ENCODE data around the gene USP48. TPM values are rescaled to one million over a fixed set of nuclear protein-coding genes. Genes with fewer than 3 reads are reported as not detected.

The USP48 gene
- total and polyA plus RNA-seq, 2 of the 8 experiments (the other 6 are each of a cell fraction or from before 2014, with no cell fraction given): 12.8 to 83.5 TPM

DNA sequence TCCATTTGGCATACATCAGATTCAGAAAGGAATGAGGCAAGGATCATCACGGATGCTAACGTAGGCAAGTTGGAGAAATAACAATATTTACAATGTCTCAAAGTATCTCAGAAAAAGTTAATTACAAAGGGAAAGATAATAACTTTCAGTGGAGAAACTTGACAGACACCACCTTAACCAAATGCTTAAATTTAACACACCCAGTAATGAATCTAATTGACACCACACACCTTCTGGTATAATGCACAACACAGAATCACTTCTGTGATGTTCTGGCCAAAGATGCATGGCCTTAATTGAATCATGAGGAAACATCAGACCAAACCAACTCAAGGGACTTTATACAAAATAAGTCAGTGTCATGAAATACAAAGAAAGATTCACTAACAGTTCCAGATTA is 23.1 kb downstream of the USP48 start:
- peaks cover 3 to 9% of the 10 kb centered on the region in 2 experiments for H4K20me1 ChIP-seq (replicated peaks in 1 of 2; ENCODE audit: control insufficient read depth in 1 of 2, insufficient read depth in 2 of 2, low read length in 2 of 2)
- ChIA-PET POLR2A (ENCODE audit: partially characterized antibody) (interaction anchor here (0.6 to 1.9 kb wide), 4 partner anchors 9 to 49 kb away, joined by 3 to 5 read pairs (median 3); partner anchors contain the start of gene USP48), CTCF (ENCODE audit: partially characterized antibody) (no interaction called here)
- peaks cover 7 to 72% of the 10 kb centered on the region in 2 experiments; a peak in 3 of 4 replicates for H3K79me2 ChIP-seq (ENCODE audit: control insufficient read depth in 1 of 2, insufficient read depth in 2 of 2, low read length in 2 of 2)
- no peak overlapping the region for H3K23ac ChIP-seq (ENCODE audit: insufficient read length)
- H3K14ac ChIP-seq (ENCODE audit: insufficient read length): no peak overlapping the region
- no peak overlapping the region for H3K4me3 ChIP-seq (ENCODE audit: extremely low read depth in 1 of 4, insufficient read depth in 2 of 4, low read depth in 3 of 4, low read length in 4 of 4)
- H2AFZ ChIP-seq (ENCODE audit: low read length): no peak overlapping the region
- peaks cover 0 to 4% (median 2%) of the 10 kb centered on the region in 4 experiments; a peak in 2 of 7 replicates for H3K4me1 ChIP-seq (replicated peaks in 1 of 4; ENCODE audit: control insufficient read depth in 3 of 4, insufficient read depth in 4 of 4, low read length in 3 of 4)
- H3K36me3 ChIP-seq (ENCODE audit: control insufficient read depth in 2 of 4, insufficient read depth in 4 of 4, low read length in 3 of 4): peaks cover 3 to 18% (median 9%) of the 10 kb centered on the region in 4 experiments; a peak in 6 of 8 replicates
- no peak overlapping the region for H4K5ac ChIP-seq (ENCODE audit: insufficient read length, low read depth, low read length)
- peaks cover 8% of the 10 kb centered on the region for H3K79me1 ChIP-seq (ENCODE audit: low read depth, low read length)
- no peak overlapping the region for H3K9ac ChIP-seq (replicated peaks in 1 of 4; ENCODE audit: extremely low read depth in 1 of 4, low read depth in 3 of 4, low read length in 3 of 4)
- H2BK5ac ChIP-seq (ENCODE audit: low read depth, low read length): no peak overlapping the region
- DNase-seq (ENCODE audit: low read depth in 1 of 2, low spot score in 2 of 2) (no peak), FAIRE-seq (no peak)
- no peaks in the 10 kb centered on the region for H3K27me3 ChIP-seq (replicated peaks in 1 of 4; ENCODE audit: control insufficient read depth in 3 of 4, extremely low read depth in 1 of 4, insufficient read depth in 3 of 4, low read length in 3 of 4)
- H2BK120ac ChIP-seq (replicated peaks; ENCODE audit: low read depth, low read length): no peak overlapping the region
- no peak overlapping the region for H3K56ac ChIP-seq (replicated peaks; ENCODE audit: insufficient read length, low read depth, low read length)
- no peaks in the 10 kb centered on the region; the same call in 1 of the 2 replicates for H3K23me2 ChIP-seq (ENCODE audit: low read depth, low read length)
- no peak overlapping the region for H3K27ac ChIP-seq (ENCODE audit: low read depth, low read length)
- no peaks in the 10 kb centered on the region for H3K9me3 ChIP-seq (ENCODE audit: insufficient read depth in 2 of 2, low read depth in 1 of 2, low read length in 1 of 2)
- H3K18ac ChIP-seq (ENCODE audit: extremely low read depth, low read length): no peak overlapping the region
- no peak overlapping the region for H4K8ac ChIP-seq (ENCODE audit: extremely low read depth, insufficient read depth, low read length)
- H3K4ac ChIP-seq (replicated peaks; ENCODE audit: insufficient read length, low read depth, low read length): no peak overlapping the region
- no peak overlapping the region for H2BK15ac ChIP-seq (ENCODE audit: low read length)
- no peak overlapping the region for H2BK12ac ChIP-seq (ENCODE audit: low read depth, low read length)
- no peak overlapping the region for H2BK20ac ChIP-seq (ENCODE audit: low read length)
- no peak overlapping the region for H4K91ac ChIP-seq (replicated peaks; ENCODE audit: insufficient read length, low read length)
- WGBS, 2 experiments (ENCODE audit: extremely low coverage in 1 of 2, insufficient coverage in 1 of 2, insufficient read length in 1 of 2, insufficient replicate concordance in 2 of 2, low coverage in 1 of 2, low lambda C conversion rate in 2 of 2, missing lambda C conversion rate in 1 of 2): 89% methylated on average over 2 of the region's 2 CpGs; no CpG with 5 or more reads in 1 of the 2 experiments
- no peak overlapping the region for H3K4me2 ChIP-seq (ENCODE audit: insufficient read depth in 1 of 2, low read depth in 2 of 2, low read length in 2 of 2)
- H2AK5ac ChIP-seq (ENCODE audit: low read depth, low read length): no peak overlapping the region
- TF ChIP-seq GTF2F1 (IDR thresholded peaks at IDR 0.05; ENCODE audit: borderline replicate concordance, low read depth, low read length) (no peak), HDAC2 (IDR thresholded peaks at IDR 0.05; ENCODE audit: borderline replicate concordance in 1 of 2, low read depth in 2 of 2, low read length in 2 of 2) (no peak), RAD21 (IDR thresholded peaks at IDR 0.05 in 1 of 2, conservative IDR thresholded peaks at IDR 0.05 in 1 of 2; ENCODE audit: low read depth in 2 of 2, low read length in 2 of 2) (no peak), CREB1 (IDR thresholded peaks at IDR 0.05) (no peak), NANOG (IDR thresholded peaks at IDR 0.05; ENCODE audit: insufficient read depth, low read depth, low read length, poor library complexity, severe bottlenecking) (no peak), FOSL1 (IDR thresholded peaks at IDR 0.05; ENCODE audit: insufficient read depth, low read depth, low read length) (no peak), SP4 (IDR thresholded peaks at IDR 0.05; ENCODE audit: low read length) (no peak), SIX5 (IDR thresholded peaks at IDR 0.05; ENCODE audit: low read depth, low read length) (no peak), CTBP2 (IDR thresholded peaks at IDR 0.05; ENCODE audit: borderline replicate concordance, insufficient read depth, insufficient read length, low read length) (no peak)
- TF ChIP-seq, protein P1, sequence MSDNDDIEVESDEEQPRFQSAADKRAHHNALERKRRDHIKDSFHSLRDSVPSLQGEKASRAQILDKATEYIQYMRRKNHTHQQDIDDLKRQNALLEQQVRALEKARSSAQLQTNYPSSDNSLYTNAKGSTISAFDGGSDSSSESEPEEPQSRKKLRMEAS (IDR thresholded peaks at IDR 0.05): no peak
- TF ChIP-seq, protein P2, sequence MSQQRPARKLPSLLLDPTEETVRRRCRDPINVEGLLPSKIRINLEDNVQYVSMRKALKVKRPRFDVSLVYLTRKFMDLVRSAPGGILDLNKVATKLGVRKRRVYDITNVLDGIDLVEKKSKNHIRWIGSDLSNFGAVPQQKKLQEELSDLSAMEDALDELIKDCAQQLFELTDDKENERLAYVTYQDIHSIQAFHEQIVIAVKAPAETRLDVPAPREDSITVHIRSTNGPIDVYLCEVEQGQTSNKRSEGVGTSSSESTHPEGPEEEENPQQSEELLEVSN (IDR thresholded peaks at IDR 0.05): no peak
